GM12872 (cell line): ENCODE results near the gene PCID2.

Source experiments
- TF ChIP-seq, protein P1 (sequence below): IDR thresholded peaks from 3 replicates; pipeline ENCODE4 v1.5.1; 2011; ENCODE audit warnings: low read depth, mild to moderate bottlenecking, low read length, moderate library complexity; ENCODE audit not compliant: insufficient read depth

Gene PCID2

DNA sequence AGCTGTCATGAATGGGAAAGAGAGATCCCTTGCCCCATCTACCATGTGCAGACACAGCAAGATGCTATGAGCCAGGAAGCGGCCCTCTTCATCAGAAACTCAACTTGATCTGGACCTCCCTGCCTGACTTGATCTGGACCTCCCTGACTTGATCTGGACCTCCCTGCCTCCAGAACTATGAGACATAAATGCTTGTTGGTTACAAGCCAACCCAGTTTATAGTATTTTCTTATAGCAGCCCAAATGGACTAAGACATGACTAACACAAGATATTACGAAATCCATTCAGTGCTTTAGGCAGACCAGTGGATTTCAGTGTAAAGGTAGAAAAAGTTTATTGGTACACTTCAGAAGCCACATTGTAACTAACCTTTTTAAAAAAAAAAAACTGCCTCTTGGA lies 15.6 kb downstream of the PCID2 start:
- TF ChIP-seq, protein P1, sequence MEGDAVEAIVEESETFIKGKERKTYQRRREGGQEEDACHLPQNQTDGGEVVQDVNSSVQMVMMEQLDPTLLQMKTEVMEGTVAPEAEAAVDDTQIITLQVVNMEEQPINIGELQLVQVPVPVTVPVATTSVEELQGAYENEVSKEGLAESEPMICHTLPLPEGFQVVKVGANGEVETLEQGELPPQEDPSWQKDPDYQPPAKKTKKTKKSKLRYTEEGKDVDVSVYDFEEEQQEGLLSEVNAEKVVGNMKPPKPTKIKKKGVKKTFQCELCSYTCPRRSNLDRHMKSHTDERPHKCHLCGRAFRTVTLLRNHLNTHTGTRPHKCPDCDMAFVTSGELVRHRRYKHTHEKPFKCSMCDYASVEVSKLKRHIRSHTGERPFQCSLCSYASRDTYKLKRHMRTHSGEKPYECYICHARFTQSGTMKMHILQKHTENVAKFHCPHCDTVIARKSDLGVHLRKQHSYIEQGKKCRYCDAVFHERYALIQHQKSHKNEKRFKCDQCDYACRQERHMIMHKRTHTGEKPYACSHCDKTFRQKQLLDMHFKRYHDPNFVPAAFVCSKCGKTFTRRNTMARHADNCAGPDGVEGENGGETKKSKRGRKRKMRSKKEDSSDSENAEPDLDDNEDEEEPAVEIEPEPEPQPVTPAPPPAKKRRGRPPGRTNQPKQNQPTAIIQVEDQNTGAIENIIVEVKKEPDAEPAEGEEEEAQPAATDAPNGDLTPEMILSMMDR = no peak

DNA sequence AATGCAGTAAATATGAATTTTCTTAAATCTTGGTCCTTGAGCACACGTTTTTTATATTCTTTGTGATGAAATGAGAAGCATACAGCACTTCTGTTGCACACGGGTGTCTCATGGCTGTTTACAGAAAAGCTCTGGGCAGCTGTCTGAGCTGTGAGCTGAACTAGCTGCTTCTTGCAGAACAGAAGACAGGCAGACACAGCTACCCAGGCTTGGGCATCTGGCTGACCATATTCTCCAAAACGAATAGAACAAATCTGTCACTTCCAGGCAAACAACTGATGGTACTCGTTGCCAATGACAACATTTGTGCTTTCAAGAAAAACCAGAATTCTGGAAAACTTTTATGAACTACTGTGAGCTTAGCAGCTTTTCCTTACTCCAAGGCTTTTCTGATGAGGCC lies 16.2 kb downstream of the PCID2 start:
- TF ChIP-seq, protein P1 = no peak

DNA sequence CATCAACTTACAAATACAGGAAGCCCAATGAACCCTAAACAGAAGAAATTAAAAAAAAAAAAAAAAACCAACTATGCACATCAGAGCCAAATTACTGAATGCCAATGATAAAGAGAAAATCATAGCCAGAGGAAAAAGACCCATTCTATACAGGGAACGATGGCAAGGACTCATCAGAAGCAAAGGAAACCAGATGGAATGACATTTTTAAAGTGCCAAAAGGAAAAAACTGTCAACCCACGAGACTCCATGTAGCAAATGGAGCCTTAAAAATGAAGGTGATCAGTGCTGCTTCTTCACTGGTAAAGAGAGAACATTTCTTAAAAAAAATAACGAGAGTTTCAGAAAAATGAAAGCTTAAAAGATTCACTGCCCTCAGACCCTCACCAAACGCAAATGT lies 18.3 kb downstream of the PCID2 start:
- TF ChIP-seq, protein P1 = no peak

DNA sequence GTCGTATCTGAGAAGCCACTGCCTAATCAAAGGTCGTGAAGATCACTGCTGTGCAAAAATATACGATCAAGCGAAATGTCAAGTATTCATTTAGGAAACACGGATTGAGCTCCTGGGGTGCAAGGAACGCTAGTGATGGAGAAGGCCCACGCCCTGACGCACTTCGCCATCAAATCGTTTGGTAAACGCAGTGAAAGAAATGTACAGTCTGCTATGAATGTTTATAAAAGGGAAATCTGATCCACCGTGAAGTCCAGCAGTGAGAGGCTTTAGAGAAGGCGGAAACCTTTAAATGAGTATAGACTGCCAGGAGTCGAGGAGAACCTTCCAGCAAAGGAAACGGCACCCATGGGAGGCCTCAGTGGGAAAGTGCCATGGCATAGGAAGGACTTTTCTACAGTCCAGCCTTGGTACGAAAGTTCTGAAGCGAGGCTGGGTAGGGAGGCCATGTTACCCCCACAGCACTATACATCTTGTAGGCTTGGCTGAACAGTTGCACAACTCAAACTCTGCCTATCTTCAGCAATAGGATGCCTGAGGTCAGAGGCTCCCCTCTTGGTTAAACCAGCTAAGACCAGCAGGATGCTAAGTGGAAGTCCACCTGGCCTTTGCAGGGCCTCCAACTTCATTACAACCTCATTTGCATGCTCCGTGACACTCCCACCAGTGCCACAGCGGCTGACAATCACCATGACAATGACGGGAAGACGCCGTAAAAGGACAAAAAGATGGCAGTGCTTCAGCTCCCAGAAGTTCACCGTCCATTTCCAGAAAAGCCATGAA lies 20.4 kb downstream of the PCID2 start:
- TF ChIP-seq, protein P1 = no peak

DNA sequence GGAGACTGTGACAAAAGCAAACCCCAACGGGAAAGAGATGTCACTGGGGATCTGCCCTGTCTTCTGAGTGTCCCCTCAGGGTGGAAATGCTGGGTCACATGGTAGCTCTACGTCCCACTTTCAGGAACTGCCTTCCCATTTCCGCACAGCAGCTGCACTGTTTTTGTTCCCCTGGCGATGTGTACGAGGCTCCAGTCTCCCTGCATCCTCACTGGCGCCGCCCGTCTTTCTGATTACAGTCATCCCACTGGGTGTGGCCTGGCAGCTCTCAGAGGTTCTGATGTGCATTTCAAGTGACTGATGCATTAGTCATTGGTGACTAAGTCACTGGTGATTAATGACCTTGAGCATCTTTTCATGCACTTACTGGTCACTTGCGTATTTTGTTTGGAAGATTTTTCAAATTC lies 21.2 kb downstream of the PCID2 start:
- TF ChIP-seq, protein P1 = no peak

DNA sequence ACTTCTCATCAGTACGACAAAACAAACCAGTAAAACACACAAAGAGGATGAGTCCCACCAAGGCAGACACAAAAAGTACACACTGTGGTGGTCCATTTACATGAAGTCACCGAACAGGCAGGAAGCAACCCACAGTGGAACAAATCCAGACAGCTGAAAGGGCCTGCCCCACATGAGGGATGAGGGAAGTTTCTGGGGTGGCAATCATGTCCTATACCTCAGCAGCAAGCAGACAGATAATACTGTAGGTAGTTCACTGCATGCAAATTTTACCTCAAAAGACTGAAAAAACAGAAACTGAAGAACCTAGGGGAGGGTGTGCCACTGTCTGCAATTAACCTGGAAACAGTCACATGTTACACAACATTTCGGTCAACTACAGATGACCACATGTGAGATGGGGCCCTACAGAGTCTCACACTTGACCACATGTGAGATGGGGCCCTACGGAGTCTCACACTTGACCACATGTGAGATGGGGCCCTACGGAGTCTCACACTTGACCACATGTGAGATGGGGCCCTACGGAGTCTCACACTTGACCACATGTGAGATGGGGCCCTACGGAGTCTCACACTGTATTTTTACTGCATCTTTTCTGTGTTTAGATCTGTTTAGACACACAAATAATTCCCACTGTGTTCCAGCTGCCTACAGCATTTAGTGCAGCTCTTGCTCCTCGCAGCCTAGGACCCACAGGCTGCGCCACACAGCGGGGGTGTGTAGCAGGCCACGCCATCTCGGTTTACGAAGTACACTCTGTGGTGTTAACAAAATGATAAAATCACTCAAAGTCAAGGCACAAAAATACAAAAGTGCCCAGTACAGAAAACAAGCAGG lies 22.2 kb downstream of the PCID2 start:
- TF ChIP-seq, protein P1 = no peak

DNA sequence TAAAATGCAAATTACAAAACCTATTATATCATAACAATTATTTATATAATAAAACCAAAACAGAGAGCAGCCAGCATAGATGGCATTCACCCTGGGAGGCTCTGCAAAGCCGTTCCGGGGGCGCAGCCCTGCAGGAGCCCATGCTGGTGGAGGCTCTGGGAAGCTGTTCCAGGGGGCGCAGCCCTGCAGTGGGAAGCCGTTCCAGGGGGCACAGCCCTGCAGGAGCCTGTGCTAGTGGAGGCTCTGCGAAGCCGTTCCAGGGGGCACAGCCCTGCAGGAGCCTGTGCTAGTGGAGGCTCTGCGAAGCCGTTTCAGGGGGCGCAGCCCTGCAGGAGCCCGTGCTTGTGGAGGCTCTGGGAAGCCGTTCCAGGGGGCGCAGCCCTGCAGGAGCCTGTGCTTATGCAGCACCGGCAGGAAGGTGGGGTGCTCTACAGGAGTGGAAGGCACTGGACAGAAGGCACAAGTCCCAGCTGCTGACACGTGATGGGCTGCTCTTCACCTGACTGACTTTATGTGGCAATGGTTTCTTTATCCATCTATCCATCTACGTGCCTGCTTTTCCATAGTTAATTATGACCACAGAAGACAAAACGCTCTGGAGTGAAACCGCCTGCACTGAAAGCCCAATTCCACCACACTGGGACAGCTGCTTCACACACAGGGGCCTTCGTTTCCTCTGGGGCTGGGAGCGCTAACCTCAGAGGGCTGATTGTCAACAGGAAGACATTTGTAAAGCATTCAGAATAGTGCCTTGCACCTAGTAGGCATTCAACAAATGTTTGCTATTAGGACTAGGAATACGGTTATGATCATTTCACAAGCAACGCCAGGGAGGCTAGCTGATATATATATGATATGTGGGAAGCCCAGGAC lies 23.7 kb downstream of the PCID2 start:
- TF ChIP-seq, protein P1 = no peak
